IMR-90 (cell line): Measurements from ENCODE around the gene CRTC1. TPM values are rescaled to one million over a fixed set of nuclear protein-coding genes. Genes with fewer than 3 reads are reported as not detected.

ENCODE experiments used
- ATAC-seq: fragments of 200-7000 bp; cut with Tn5 transposase; 2 replicates; pipeline ENCODE4 v1.9.1; 2020; ENCODE audit warnings: low read depth, mild to moderate bottlenecking, moderate library complexity
- BruUV-seq: library from RNA; stranded (reverse); fragments of 400-500 nt; replicated peaks from 2 replicates; lab custom pipeline; 2021; lab: Mats Ljungman, UMichigan
- CTCF ChIA-PET: fragments of 300-600 bp; formaldehyde crosslinking; extraction: SDS; loops from one replicate; lab custom pipeline; 2021; ENCODE audit warnings: antibody characterized with exemption; lab: Yijun Ruan, JAX
- POLR2A ChIA-PET: fragments of 300-600 bp; sonication (Branson Sonifier 250); formaldehyde crosslinking; loops from one replicate; lab custom pipeline; 2022; ENCODE audit warnings: antibody characterized with exemption; ENCODE audit not compliant: unreplicated experiment; lab: Charles Lee
- DNase-seq: peaks from one replicate; pipeline ENCODE4 v3.0.0; 2013
- H2AFZ ChIP-seq: replicated peaks from 2 replicates; pipeline ENCODE3; 2013; ENCODE audit warnings: low read length, mild to moderate bottlenecking; ENCODE audit not compliant: poor library complexity
- H2AK5ac ChIP-seq: 2 replicates; pipeline ENCODE4 v1.6.1; 2013; ENCODE audit warnings: low read depth, low read length, inconsistent platforms
- H2AK9ac ChIP-seq: replicated peaks from 2 replicates; pipeline ENCODE3; 2013; ENCODE audit warnings: mild to moderate bottlenecking, low read depth, low read length, moderate library complexity; ENCODE audit not compliant: poor library complexity
- H2BK120ac ChIP-seq: 2 replicates; pipeline ENCODE4 v1.6.1; 2013; ENCODE audit warnings: low read depth, low read length, inconsistent platforms
- H2BK15ac ChIP-seq: 3 replicates; pipeline ENCODE4 v1.6.1; 2013; ENCODE audit warnings: low read depth, low read length, inconsistent platforms
- H2BK20ac ChIP-seq: 2 replicates; pipeline ENCODE4 v1.6.1; 2013; ENCODE audit warnings: low read depth, mild to moderate bottlenecking, inconsistent platforms, low read length, moderate library complexity
- H2BK5ac ChIP-seq: 2 replicates; pipeline ENCODE4 v1.6.1; 2013; ENCODE audit warnings: mild to moderate bottlenecking, low read depth, low read length, inconsistent platforms; ENCODE audit not compliant: poor library complexity, severe bottlenecking
- H3K14ac ChIP-seq: replicated peaks from 2 replicates; pipeline ENCODE4 v1.6.1; 2013; ENCODE audit warnings: low read depth, low read length, inconsistent platforms
- H3K18ac ChIP-seq: 2 replicates; pipeline ENCODE4 v1.6.1; 2013; ENCODE audit warnings: low read depth, low read length, control low read depth
- H3K23ac ChIP-seq: 2 replicates; pipeline ENCODE4 v1.6.1; 2013; ENCODE audit warnings: low read depth, low read length, inconsistent platforms
- H3K27ac ChIP-seq: 2 replicates; pipeline ENCODE4 v1.5.1; 2013; ENCODE audit warnings: mild to moderate bottlenecking, control low read depth, low read length; ENCODE audit not compliant: insufficient read depth
- H3K27me3 ChIP-seq: 2 replicates; pipeline ENCODE4 v1.6.1; 2013; ENCODE audit warnings: low read length; ENCODE audit not compliant: control insufficient read depth, insufficient read depth
- H3K36me3 ChIP-seq: 2 replicates; pipeline ENCODE4 v1.6.1; 2013; ENCODE audit warnings: low read length, mixed read lengths; ENCODE audit not compliant: control insufficient read depth, insufficient read depth
- H3K4ac ChIP-seq: 2 replicates; pipeline ENCODE4 v1.6.1; 2013; ENCODE audit warnings: low read depth, low read length, inconsistent platforms
- H3K4me1 ChIP-seq: 2 replicates; pipeline ENCODE4 v1.6.1; 2013; ENCODE audit warnings: low read length, mixed read lengths; ENCODE audit not compliant: control insufficient read depth, insufficient read depth
- H3K4me2 ChIP-seq: 2 replicates; pipeline ENCODE4 v1.6.1; 2013; ENCODE audit warnings: low read depth, mild to moderate bottlenecking, control low read depth, low read length, moderate library complexity
- H3K4me3 ChIP-seq: 2 replicates; pipeline ENCODE4 v1.5.1; 2013; ENCODE audit warnings: low read depth, mild to moderate bottlenecking, control low read depth, low read length, moderate library complexity; ENCODE audit not compliant: insufficient read depth
- H3K56ac ChIP-seq: 2 replicates; pipeline ENCODE4 v1.6.1; 2013; ENCODE audit warnings: low read length, inconsistent platforms; ENCODE audit not compliant: insufficient read depth; ENCODE audit errors: extremely low read depth
- H3K79me1 ChIP-seq, 2 experiments: 2 replicates each; pipeline ENCODE4 v1.6.1; 2013; ENCODE audit warnings: low read length in 2 of 2, inconsistent platforms in 1 of 2, low read depth in 1 of 2
- H3K9ac ChIP-seq: 2 replicates; pipeline ENCODE4 v1.6.1; 2013; ENCODE audit warnings: low read depth, low read length, control low read depth
- H3K9me1 ChIP-seq: 2 replicates; pipeline ENCODE4 v1.6.1; 2013; ENCODE audit warnings: low read length, inconsistent platforms; ENCODE audit not compliant: insufficient read depth
- H3K9me3 ChIP-seq: 2 replicates; pipeline ENCODE4 v1.6.1; 2013; ENCODE audit warnings: low read length; ENCODE audit not compliant: control insufficient read depth, insufficient read depth
- H4K20me1 ChIP-seq: 2 replicates; pipeline ENCODE4 v1.6.1; 2013; ENCODE audit warnings: low read length, inconsistent platforms; ENCODE audit not compliant: insufficient read depth
- H4K5ac ChIP-seq: 2 replicates; pipeline ENCODE4 v1.6.1; 2013; ENCODE audit warnings: mild to moderate bottlenecking, low read depth, low read length, control low read depth
- H4K8ac ChIP-seq, 2 experiments: 2 replicates each; pipeline ENCODE4 v1.6.1; 2013; ENCODE audit warnings: low read depth in 2 of 2, low read length in 2 of 2, control low read depth in 1 of 2, inconsistent platforms in 1 of 2
- H4K91ac ChIP-seq: 2 replicates; pipeline ENCODE4 v1.6.1; 2013; ENCODE audit warnings: low read depth, low read length, inconsistent platforms; ENCODE audit not compliant: insufficient read depth
- CHD1 ChIP-seq: IDR thresholded peaks from 2 replicates; pipeline ENCODE4 v1.6.1; 2012; ENCODE audit warnings: low read depth, low read length, improper control_type of control experiment
- WGBS, 2 experiments: methylation state at CpG; one replicate each; pipeline versions ENCODE4 v1.1.5 to v1.1.7; 2013; ENCODE audit warnings: missing lambda C conversion rate in 2 of 2; ENCODE audit not compliant: insufficient read length in 1 of 2; ENCODE audit errors: extremely low coverage in 2 of 2; 5-methylcytosine and 5-hydroxymethylcytosine counted together
- dilution Hi-C: fragments of 300-500 bp; cut with HindIII; formaldehyde crosslinking; loops from one replicate; pipeline ENCODE4 v1.14.3; 2018; ENCODE audit warnings: low sequenced_read_pairs; ENCODE audit not compliant: unreplicated experiment
- in situ Hi-C: fragments of 300-500 bp; cut with MboI; formaldehyde crosslinking; loops from 3 replicates; pipeline ENCODE4 v1.14.3; 2019; ENCODE audit warnings: low sequenced_read_pairs, inconsistent platforms, mixed read lengths
- intact Hi-C: fragments of 100-400 bp; cut with micrococcal nuclease; formaldehyde crosslinking; loops from 2 replicates; pipeline ENCODE4 v1.10.0; 2022
- polyA plus RNA-seq, 3 experiments: library from polyadenylated mRNA; depleted of rRNA; stranded (reverse); fragments of >200 nt; gene quantifications; 2 replicates each; pipeline ENCODE4 v1.2.3, GENCODE V29; 2012; ENCODE audit warnings: low replicate concordance in 1 of 3
- total RNA-seq: library from RNA; depleted of rRNA; stranded (reverse); fragments of >200 nt; gene quantifications from 2 replicates; pipeline ENCODE4 v1.2.3, GENCODE V29; 2012

Gene CRTC1
- total and polyA plus RNA-seq, 2 of the 4 experiments (the other 2 are of a cell fraction), result 0.18 to 5.7 TPM

DNA sequence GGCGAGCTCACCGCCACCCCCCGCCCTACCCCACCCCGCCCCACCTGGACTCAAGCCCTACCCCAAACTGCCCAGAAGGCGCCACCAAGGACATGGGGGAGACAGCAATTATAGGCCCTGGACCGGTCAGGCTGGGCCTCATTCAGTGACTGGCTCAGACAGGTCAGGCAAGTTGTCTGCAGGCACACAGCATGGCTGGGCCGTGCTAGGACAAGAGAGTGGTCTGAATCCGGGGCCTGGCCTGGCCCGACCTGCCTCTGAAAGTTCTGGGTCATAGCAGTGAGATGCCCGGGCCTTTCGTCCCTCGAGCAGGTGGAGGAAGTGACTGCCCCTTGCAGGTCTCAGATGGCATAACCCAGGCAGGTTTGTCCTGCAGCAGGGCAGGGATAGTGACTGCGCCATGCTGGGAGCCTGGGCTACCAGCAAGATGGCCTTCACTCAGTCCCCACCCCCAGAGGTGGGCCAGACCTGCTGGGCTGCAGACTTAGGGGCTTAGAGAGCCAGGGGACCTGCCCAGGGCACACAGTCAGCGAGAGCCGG is 86.6 kb downstream of the CRTC1 start:
- ChIA-PET POLR2A (no interaction called here), CTCF (no interaction called here)
- Histone ChIP-seq H3K14ac (no peak overlapping the region), H3K36me3 (no peaks in the 10 kb centered on the region; the same call in 1 of the 2 replicates), H3K4ac (no peak overlapping the region), H3K27me3 (no peaks in the 10 kb centered on the region), H3K4me2 (no peak overlapping the region), H4K20me1 (peaks cover 5% of the 10 kb centered on the region; the same call in 1 of the 2 replicates), H2BK120ac (no peak overlapping the region), H3K4me1 (no peaks in the 10 kb centered on the region; the same call in 1 of the 2 replicates), H4K8ac (no peak overlapping the region), H3K9me3 (no peaks in the 10 kb centered on the region), H2BK5ac (no peak overlapping the region), H3K56ac (no peak overlapping the region), H4K5ac (no peak overlapping the region), H4K91ac (no peak overlapping the region), H3K23ac (no peak overlapping the region), H2AK9ac (no peak overlapping the region), H3K18ac (no peak overlapping the region), H3K79me1 (no peaks in the 10 kb centered on the region), H3K9ac (no peak overlapping the region), H2BK15ac (no peak overlapping the region), H2AFZ (no peak overlapping the region), H3K4me3 (no peak overlapping the region), H3K9me1 (peaks cover 4% of the 10 kb centered on the region; the same call in 1 of the 2 replicates), H3K27ac (no peak overlapping the region), H2BK20ac (no peak overlapping the region), H2AK5ac (no peak overlapping the region)
- ATAC-seq, result no peak
- no TSS peak for BruUV-seq
- no peak for TF ChIP-seq CHD1
- intact Hi-C loops, result no loop called here
- dilution Hi-C loops, result no loop called here
- 98% methylated on average over 6 of the region's 15 CpGs; no CpG with 5 or more reads in 1 of the 2 experiments for WGBS, 2 experiments
- no peak for DNase-seq
- in situ Hi-C loops, result no loop called here
